HG03139 (cell line): ENCODE measurements around the gene CMTM6.
"Not testable (repeated sequence)": the region's sequence is repeated elsewhere in the genome, so short reads cannot be mapped to it uniquely, and the experiment has no call there.

ENCODE experiments used
- ATAC-seq: cut with Tn5 transposase; IDR thresholded peaks from one replicate; pipeline ENCODE4 v1.9.1; 2021; ENCODE audit not compliant: unreplicated experiment

Gene CMTM6

GRCh38 chr3:32469151-32469874 is 33.3 kb downstream of the CMTM6 start:
- ATAC-seq = no peak

GRCh38 chr3:32467333-32468070 is 35.1 kb downstream of the CMTM6 start:
- peak; percentile 74 for ATAC-seq

- not testable (repeated sequence) for ATAC-seq
Measured at GRCh38 chr3:32466808-32467207, 35.8 kb downstream of the CMTM6 start.

GRCh38 chr3:32464726-32465125 is 37.9 kb downstream of the CMTM6 start:
- ATAC-seq = not testable (repeated sequence)

- not testable (repeated sequence) for ATAC-seq
Measured at GRCh38 chr3:32463415-32463814, 39.2 kb downstream of the CMTM6 start.

- ATAC-seq = not testable (repeated sequence)
Measured at GRCh38 chr3:32462191-32462986, 40.3 kb downstream of the CMTM6 start.

- ATAC-seq = not testable (repeated sequence)
Measured at GRCh38 chr3:32460817-32461496, 41.7 kb downstream of the CMTM6 start.

GRCh38 chr3:32460031-32460749 is 42.5 kb downstream of the CMTM6 start:
- peak; percentile 70 for ATAC-seq

GRCh38 chr3:32459450-32459849 is 43.2 kb downstream of the CMTM6 start:
- no peak for ATAC-seq

GRCh38 chr3:32457971-32458471 is 44.6 kb downstream of the CMTM6 start:
- ATAC-seq = peak; percentile 37

GRCh38 chr3:32456429-32457130 is 46.1 kb downstream of the CMTM6 start:
- no peak for ATAC-seq

GRCh38 chr3:32455609-32456428 is 46.8 kb downstream of the CMTM6 start:
- no peak for ATAC-seq

- ATAC-seq = no peak
Measured at GRCh38 chr3:32454731-32455608, 47.7 kb downstream of the CMTM6 start.

GRCh38 chr3:32454111-32454510 is 48.5 kb downstream of the CMTM6 start:
- no peak for ATAC-seq

- no peak for ATAC-seq
Measured at GRCh38 chr3:32453346-32453745, 49.3 kb downstream of the CMTM6 start.

- ATAC-seq = no peak
Measured at GRCh38 chr3:32452009-32452408, 50.6 kb downstream of the CMTM6 start.

GRCh38 chr3:32450992-32451659 is 51.5 kb downstream of the CMTM6 start:
- ATAC-seq = no peak
